K562 (cell line): ENCODE data around the gene LRMDA. TPM values are rescaled to one million over a fixed set of nuclear protein-coding genes. Genes with fewer than 3 reads are reported as not detected.

Experiments used
- ATAC-seq: fragments of 200-7000 bp; cut with Tn5 transposase; 3 replicates; pipeline ENCODE4 v1.9.1; 2020; ENCODE audit warnings: moderate library complexity
- BruUV-seq: library from RNA; stranded (reverse); fragments of 400-500 nt; replicated peaks from 2 replicates; lab custom pipeline; 2021; lab: Mats Ljungman, UMichigan
- CTCF ChIA-PET: fragments of 300-600 bp; formaldehyde crosslinking; extraction: SDS; loops from one replicate; lab custom pipeline; 2021; ENCODE audit warnings: low intra/inter-chr PET ratio; lab: Yijun Ruan, JAX
- POLR2A ChIA-PET: fragments of 300-600, 350-650 bp; sonication (Branson Sonifier 250); formaldehyde crosslinking; extraction: SDS; loops from one replicate; lab custom pipeline; 2021; ENCODE audit warnings: antibody characterized with exemption, inconsistent platforms; lab: Yijun Ruan, JAX
- DNase-seq, 4 experiments: peaks; one replicate each; pipeline versions ENCODE4 v3.0.0 to v3.0.0-alpha.2; 2011 to 2018; ENCODE audit warnings: low spot score in 3 of 4, mixed read lengths in 3 of 4; ENCODE audit errors: extremely low read depth in 1 of 4
- FAIRE-seq: peaks from 2 replicates; lab custom pipeline; 2011; peaks lifted over from hg19 to GRCh38; lab: Jason Lieb, UNC
- H2AFZ ChIP-seq: 2 replicates; pipeline ENCODE4 v1.6.0; 2011; ENCODE audit warnings: low read depth, low read length, control low read depth, inconsistent platforms
- H3K27ac ChIP-seq: fragments of 200-600 bp; 3 replicates; pipeline ENCODE4 v1.8.0; 2011; ENCODE audit warnings: low read depth, mild to moderate bottlenecking, control low read depth, inconsistent platforms, low read length, moderate library complexity, mixed read lengths; ENCODE audit errors: extremely low read depth
- H3K27me3 ChIP-seq, 2 experiments: fragments of 300-600 bp in 1 of 2; 2 replicates in 1 of 2; 3 replicates in 1 of 2; pipeline versions ENCODE4 v1.6.0 to v1.8.0; 2011; ENCODE audit warnings: inconsistent platforms in 2 of 2, low read length in 2 of 2, mild to moderate bottlenecking in 1 of 2, mixed read lengths in 1 of 2, moderate library complexity in 1 of 2; ENCODE audit not compliant: control insufficient read depth in 2 of 2, insufficient read depth in 2 of 2
- H3K36me3 ChIP-seq: fragments of 300-600 bp; 3 replicates; pipeline ENCODE4 v1.8.0; 2011; ENCODE audit warnings: mild to moderate bottlenecking, low read length, inconsistent platforms; ENCODE audit not compliant: control insufficient read depth, insufficient read depth
- H3K4me1 ChIP-seq, 2 experiments: fragments of 200-600 bp in 1 of 2; replicated peaks in 1 of 2; 2 replicates in 1 of 2; 3 replicates in 1 of 2; pipeline versions ENCODE4 v1.5.1 to v1.8.0; 2011; ENCODE audit warnings: inconsistent platforms in 2 of 2, low read length in 2 of 2, mild to moderate bottlenecking in 1 of 2, mixed read lengths in 1 of 2, moderate library complexity in 1 of 2; ENCODE audit not compliant: control insufficient read depth in 2 of 2, insufficient read depth in 2 of 2
- H3K4me2 ChIP-seq: 2 replicates; pipeline ENCODE4 v1.6.1; 2011; ENCODE audit warnings: low read length, control low read depth, inconsistent platforms, mixed read lengths; ENCODE audit not compliant: insufficient read depth
- H3K4me3 ChIP-seq: fragments of 200-600 bp; sonication (generic), shearing (Covaris generic); 2 replicates; pipeline ENCODE4 v1.5.1; 2016; ENCODE audit warnings: control low read depth, inconsistent platforms
- H3K79me2 ChIP-seq: fragments of 200-600 bp; 3 replicates; pipeline ENCODE4 v1.8.0; 2011; ENCODE audit warnings: low read length, inconsistent platforms; ENCODE audit not compliant: control insufficient read depth, insufficient read depth
- H3K9ac ChIP-seq, 2 experiments: 2 replicates each; pipeline versions ENCODE4 v1.6.0 to v1.6.1; 2011; ENCODE audit warnings: low read depth in 2 of 2, low read length in 2 of 2, control low read depth in 1 of 2, inconsistent platforms in 1 of 2, mild to moderate bottlenecking in 1 of 2, mixed read lengths in 1 of 2; ENCODE audit not compliant: insufficient read depth in 1 of 2
- H3K9me1 ChIP-seq: one replicate; pipeline ENCODE4 v1.6.0; 2011; ENCODE audit warnings: inconsistent platforms, mild to moderate bottlenecking, low read length, moderate library complexity; ENCODE audit not compliant: control insufficient read depth, insufficient read depth
- H3K9me3 ChIP-seq: replicated peaks from 2 replicates; pipeline ENCODE4 v1.5.1; 2011; ENCODE audit warnings: low read depth, low read length, inconsistent platforms; ENCODE audit not compliant: control insufficient read depth, insufficient read depth
- H4K20me1 ChIP-seq: replicated peaks from 2 replicates; pipeline ENCODE4 v1.6.1; 2011; ENCODE audit warnings: low read length, inconsistent platforms, mixed read lengths; ENCODE audit not compliant: control insufficient read depth, insufficient read depth
- ETS2 ChIP-seq: IDR thresholded peaks from 2 replicates; pipeline ENCODE4 v1.6.1; 2016; ENCODE audit warnings: borderline replicate concordance, missing genetic modification characterization, mild to moderate bottlenecking, moderate library complexity, missing compliant biosample characterization; ENCODE audit not compliant: poor library complexity, severe bottlenecking
- POLR2G ChIP-seq: fragments of 200-400 bp; formaldehyde crosslinking; IDR thresholded peaks from 2 replicates; pipeline ENCODE4 v1.6.1; 2017; ENCODE audit warnings: low read depth, mild to moderate bottlenecking, antibody characterized with exemption, low read length, moderate library complexity
- PRDM10 ChIP-seq: fragments of 450-650 bp; IDR thresholded peaks from 2 replicates; pipeline ENCODE4 v1.6.1; 2018; ENCODE audit not compliant: partially characterized antibody
- ZNF274 ChIP-seq: IDR thresholded peaks from 2 replicates; pipeline ENCODE4 v1.6.1; 2011; ENCODE audit warnings: low read depth, mild to moderate bottlenecking, low read length, moderate library complexity, borderline replicate concordance
- in situ Hi-C: fragments of 300-500 bp; cut with MboI; formaldehyde crosslinking; loops from 4 replicates; pipeline ENCODE4 v1.15.0; 2018; ENCODE audit warnings: inconsistent platforms, mixed read lengths
- intact Hi-C: fragments of 100-400 bp; cut with micrococcal nuclease; formaldehyde crosslinking; loops from 2 replicates; pipeline ENCODE4 v1.14.2; 2022
- polyA plus RNA-seq, 8 experiments: library from polyadenylated mRNA; depleted of rRNA in 4 of 8; stranded (reverse) in 5 of 8; unstranded in 3 of 8; fragments of >200 nt; fragmentation: Nextera tagmentation in 2 of 8; fragmentation: Illumina TruSeq in 1 of 8; extraction: Ambion mirVana in 2 of 8; extraction: Trizol in 1 of 8; gene quantifications; 2 replicates each; pipeline versions ENCODE4 v1.2.1 to v1.2.3, GENCODE V29; 2011 to 2014; ENCODE audit warnings: inconsistent platforms in 1 of 8, missing spikeins in 1 of 8
- total RNA-seq, 7 experiments: library from RNA; depleted of rRNA in 6 of 7; stranded (reverse); fragments of >200 nt in 6 of 7; fragmentation: Illumina TruSeq in 2 of 7; extraction: Trizol in 2 of 7; gene quantifications; 2 replicates each; pipeline versions ENCODE4 v1.2.1 to v1.2.3, GENCODE V29; 2011 to 2021; ENCODE audit warnings: low replicate concordance in 1 of 7

LRMDA gene
- total and polyA plus RNA-seq, 9 of the 15 experiments (the other 6 are each of a cell fraction or from before 2014, with no cell fraction given), result 0.25 TPM; not detected in 8

- no peak for FAIRE-seq
- Histone ChIP-seq H4K20me1 (no peaks in the 10 kb centered on the region), H3K4me1 (no peaks in the 10 kb centered on the region), H3K27me3 (no peaks in the 10 kb centered on the region), H3K4me3 (no peak overlapping the region), H3K36me3 (no peaks in the 10 kb centered on the region), H3K9me3 (no peaks in the 10 kb centered on the region), H3K9ac (no peak overlapping the region), H2AFZ (no peak overlapping the region), H3K9me1 (no peaks in the 10 kb centered on the region), H3K79me2 (no peaks in the 10 kb centered on the region)
- intact Hi-C loops (no loop called here), in situ Hi-C loops (no loop called here)
- no peak for DNase-seq
- no peak for ATAC-seq
- ChIA-PET POLR2A (interaction anchor here (0.6 to 2.5 kb wide), 2 partner anchors 10 to 106 kb away, joined by 3 to 8 read pairs; no protein-coding TSS in a partner anchor), CTCF (no interaction called here)
- BruUV-seq, result no TSS peak
- no peak for TF ChIP-seq PRDM10
- TF ChIP-seq POLR2G, result no peak
- no peak for TF ChIP-seq ZNF274
- TF ChIP-seq ETS2, result no peak
- TF ChIP-seq, all 486 proteins: peak for 0
- no peak overlapping the region for H3K4me2 ChIP-seq
- no peak overlapping the region for H3K27ac ChIP-seq
These were observed 123.9 kb downstream of the LRMDA start for GRCh38 chr10:75555323-75555722.
